Gastrocnemius medialis (tissue), 4 donors: Measurements from ENCODE around the gene BDNF. TPM values are rescaled to one million over a fixed set of nuclear protein-coding genes. Genes with fewer than 3 reads are reported as not detected.

Experiments
- ATAC-seq, 2 donors: fragments of 150-250 bp; one replicate each; pipeline ENCODE4 v1.9.1; 2016
- DNase-seq, 2 donors: peaks; one replicate each; pipeline ENCODE4 v3.0.0-alpha.2; 2019
- H3K27ac ChIP-seq, 4 donors: fragments of 200-600 bp; sonication (generic); 1 replicate in 1 of 4; 2 replicates in 3 of 4; pipeline ENCODE4 v1.5.1; 2016 to 2018; ENCODE audit warnings: mild to moderate bottlenecking in 2 of 4, moderate library complexity in 1 of 4
- H3K27me3 ChIP-seq, 3 donors: fragments of 200-600 bp; sonication (generic) in 2 of 3; 1 replicate in 1 of 3; 2 replicates in 2 of 3; pipeline versions ENCODE4 v1.5.1 to v1.6.0; 2016 to 2019; ENCODE audit warnings: mild to moderate bottlenecking in 1 of 3, moderate library complexity in 1 of 3
- H3K36me3 ChIP-seq, 2 donors: fragments of 200-600 bp; sonication (generic) in 1 of 2; one replicate each; pipeline ENCODE4 v1.5.1; 2017 to 2018
- H3K4me1 ChIP-seq, 2 donors: fragments of 200-600 bp; sonication (generic) in 1 of 2; one replicate each; pipeline ENCODE4 v1.5.1; 2016 to 2017; ENCODE audit warnings: mild to moderate bottlenecking in 2 of 2
- H3K4me3 ChIP-seq, 4 donors: fragments of 200-600 bp; sonication (generic) in 3 of 4; 1 replicate in 1 of 4; 2 replicates in 3 of 4; pipeline ENCODE4 v1.5.1; 2016 to 2019; ENCODE audit warnings: mild to moderate bottlenecking in 2 of 4
- H3K9me3 ChIP-seq, 3 donors: fragments of 200-600 bp; sonication (generic) in 2 of 3; 1 replicate in 1 of 3; 2 replicates in 2 of 3; pipeline ENCODE4 v1.5.1; 2016 to 2019
- POLR2A ChIP-seq, 2 donors: fragments of 450-650 bp; IDR thresholded peaks; one replicate each; pipeline ENCODE4 v1.6.1; 2017; ENCODE audit warnings: antibody characterized with exemption in 2 of 2, mild to moderate bottlenecking in 2 of 2, moderate library complexity in 2 of 2
- in situ Hi-C, 4 donors: fragments of 200-750 bp; cut with MboI; loops; one replicate each; pipeline versions ENCODE4 v1.15.0 to v1.8.0; 2017; ENCODE audit warnings: low sequenced_read_pairs in 4 of 4
- intact Hi-C: fragments of 100-400 bp; cut with DNase I; formaldehyde crosslinking; loops from one replicate; pipeline ENCODE4 v1.15.1; 2023; ENCODE audit warnings: low total_unique reads
- total RNA-seq, 4 donors: library from RNA; depleted of rRNA; stranded (reverse); fragments of >200 nt; gene quantifications; one replicate each; pipeline versions ENCODE4 v1.1.0 to v1.2.3, GENCODE V29; 2016
- TF ChIP-seq, protein P1 (sequence below), 5 experiments: fragments of 450-650 bp in 3 of 5; fragments of 200-600 bp in 2 of 5; sonication (generic) in 2 of 5; IDR thresholded peaks in 4 of 5; conservative IDR thresholded peaks in 1 of 5; 1 replicate in 4 of 5; 2 replicates in 1 of 5; pipeline ENCODE4 v1.5.1; 2016 to 2019; ENCODE audit warnings: antibody characterized with exemption in 5 of 5, mild to moderate bottlenecking in 3 of 5, moderate library complexity in 3 of 5

Gene BDNF
- total RNA-seq, 4 donors from 2014 or later, result 0.09 TPM; not detected in 3

DNA sequence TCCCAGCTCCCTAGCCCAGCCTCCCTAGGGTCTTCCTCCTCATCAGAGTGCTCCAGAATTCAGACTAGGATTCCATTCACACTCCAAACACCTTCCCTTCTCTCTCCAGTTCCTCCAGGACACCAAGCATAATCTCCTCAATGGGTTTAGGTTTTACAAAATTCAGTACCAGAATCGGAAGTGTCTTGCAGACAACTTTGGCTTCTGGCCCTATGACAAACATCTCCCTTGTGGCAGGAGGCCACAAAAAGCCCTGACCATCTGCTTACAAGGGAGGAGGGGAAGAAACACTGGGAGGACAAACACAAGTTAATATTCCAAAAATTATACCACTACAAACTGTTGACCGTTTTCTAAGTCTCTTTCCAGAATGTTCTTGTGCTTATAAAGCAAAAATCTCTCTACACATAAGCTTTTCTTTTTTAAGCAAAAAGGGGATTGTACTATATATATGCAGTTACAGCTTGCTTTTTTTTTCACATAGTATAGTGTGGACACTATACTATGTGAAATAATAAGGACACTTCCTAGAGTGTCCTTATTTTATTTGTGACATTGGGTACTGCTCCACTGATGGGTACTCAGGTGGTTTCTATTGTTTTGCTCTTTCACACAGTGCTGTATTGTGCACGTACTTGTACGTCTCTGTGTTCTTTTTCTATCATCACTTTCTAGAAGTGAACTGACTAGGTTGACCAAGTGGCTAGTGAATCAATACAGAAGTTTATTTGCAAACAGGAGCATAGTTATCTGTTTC lies 78.7 kb downstream of the BDNF start:
- DNase-seq, result no peak
- Histone ChIP-seq H3K4me1 (peaks cover 3 to 7% of the 10 kb centered on the region in 2 donors), H3K27me3 (no peaks in the 10 kb centered on the region), H3K4me3 (no peak overlapping the region), H3K36me3 (no peaks in the 10 kb centered on the region), H3K27ac (no peak overlapping the region), H3K9me3 (no peaks in the 10 kb centered on the region)
- no peak for ATAC-seq
- intact Hi-C loops (no loop called here), in situ Hi-C loops (no loop called here)
- TF ChIP-seq, protein P1, sequence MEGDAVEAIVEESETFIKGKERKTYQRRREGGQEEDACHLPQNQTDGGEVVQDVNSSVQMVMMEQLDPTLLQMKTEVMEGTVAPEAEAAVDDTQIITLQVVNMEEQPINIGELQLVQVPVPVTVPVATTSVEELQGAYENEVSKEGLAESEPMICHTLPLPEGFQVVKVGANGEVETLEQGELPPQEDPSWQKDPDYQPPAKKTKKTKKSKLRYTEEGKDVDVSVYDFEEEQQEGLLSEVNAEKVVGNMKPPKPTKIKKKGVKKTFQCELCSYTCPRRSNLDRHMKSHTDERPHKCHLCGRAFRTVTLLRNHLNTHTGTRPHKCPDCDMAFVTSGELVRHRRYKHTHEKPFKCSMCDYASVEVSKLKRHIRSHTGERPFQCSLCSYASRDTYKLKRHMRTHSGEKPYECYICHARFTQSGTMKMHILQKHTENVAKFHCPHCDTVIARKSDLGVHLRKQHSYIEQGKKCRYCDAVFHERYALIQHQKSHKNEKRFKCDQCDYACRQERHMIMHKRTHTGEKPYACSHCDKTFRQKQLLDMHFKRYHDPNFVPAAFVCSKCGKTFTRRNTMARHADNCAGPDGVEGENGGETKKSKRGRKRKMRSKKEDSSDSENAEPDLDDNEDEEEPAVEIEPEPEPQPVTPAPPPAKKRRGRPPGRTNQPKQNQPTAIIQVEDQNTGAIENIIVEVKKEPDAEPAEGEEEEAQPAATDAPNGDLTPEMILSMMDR (IDR thresholded peaks at IDR 0.05 in 4 of 5, conservative IDR thresholded peaks at IDR 0.05 in 1 of 5), result no peak
- no peak for TF ChIP-seq POLR2A (IDR thresholded peaks at IDR 0.05)

DNA sequence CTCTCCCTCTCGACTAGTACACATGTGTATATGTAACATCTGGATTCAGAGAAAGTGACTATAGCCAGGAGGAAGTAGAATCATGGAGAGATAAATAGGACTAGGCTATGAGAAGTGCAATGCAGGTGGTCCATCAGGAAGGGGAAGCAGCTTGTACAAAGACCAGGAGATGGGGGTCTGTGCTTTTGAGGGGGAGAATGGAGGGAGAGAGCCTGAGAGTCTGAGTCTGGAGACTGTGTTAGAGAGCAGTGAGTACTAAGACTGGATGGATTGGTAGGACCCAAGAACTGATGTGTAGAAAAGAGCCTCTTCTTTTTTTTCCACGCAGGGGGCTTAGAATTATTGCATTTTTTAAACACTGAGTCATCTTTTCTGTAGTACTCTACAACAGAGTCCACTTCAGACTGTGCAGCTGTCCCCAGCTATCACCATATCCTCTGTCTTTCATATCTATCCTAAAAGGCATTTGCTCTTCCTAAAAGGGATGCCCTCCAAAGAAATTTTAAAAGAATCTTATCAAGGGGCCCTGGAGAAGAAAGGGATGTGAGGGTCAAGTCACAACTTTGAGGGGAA lies 80.4 kb downstream of the BDNF start:
- DNase-seq, result no peak
- Histone ChIP-seq H3K27ac (no peak overlapping the region), H3K4me3 (no peak overlapping the region), H3K9me3 (no peaks in the 10 kb centered on the region), H3K36me3 (no peaks in the 10 kb centered on the region), H3K27me3 (no peaks in the 10 kb centered on the region), H3K4me1 (peaks cover 3 to 7% of the 10 kb centered on the region in 2 donors)
- ATAC-seq, result no peak
- in situ Hi-C loops, result no loop called here
- no peak for TF ChIP-seq POLR2A (IDR thresholded peaks at IDR 0.05)
- TF ChIP-seq, protein P1 (IDR thresholded peaks at IDR 0.05 in 4 of 5, conservative IDR thresholded peaks at IDR 0.05 in 1 of 5), result no peak
- intact Hi-C loops, result no loop called here

DNA sequence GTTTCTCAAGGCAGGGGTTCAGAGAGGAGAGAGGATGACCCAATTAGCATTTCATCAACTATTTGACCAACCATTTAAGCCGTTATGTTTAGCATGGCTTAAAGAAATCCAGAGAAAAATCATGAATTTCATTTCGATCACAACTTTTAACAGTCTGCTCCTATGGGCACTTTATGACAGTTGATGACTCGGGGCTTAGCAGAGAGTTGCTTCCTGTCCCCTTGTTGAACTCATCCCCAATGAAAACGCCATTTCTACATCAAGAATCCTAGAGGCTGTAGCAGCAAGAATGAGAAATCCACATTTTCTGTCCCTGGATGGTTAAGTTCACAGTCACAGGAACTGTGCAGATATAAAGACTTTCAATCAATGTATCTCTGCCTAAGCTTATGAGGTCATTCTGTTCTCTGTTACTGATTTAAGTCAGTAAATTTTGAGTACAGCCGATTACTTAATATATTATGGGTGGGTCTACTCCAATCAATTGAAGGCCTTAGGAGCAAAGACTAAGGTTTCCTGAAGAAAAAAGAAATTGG lies 81.1 kb downstream of the BDNF start:
- H3K4me1 ChIP-seq, result peaks cover 3 to 7% of the 10 kb centered on the region in 2 donors
- ATAC-seq (no peak), DNase-seq (no peak)
- no peaks in the 10 kb centered on the region for H3K36me3 ChIP-seq
- in situ Hi-C loops, result no loop called here
- no peak overlapping the region for H3K4me3 ChIP-seq
- intact Hi-C loops, result no loop called here
- H3K9me3 ChIP-seq, result no peaks in the 10 kb centered on the region
- no peak overlapping the region for H3K27ac ChIP-seq
- no peak for TF ChIP-seq POLR2A (IDR thresholded peaks at IDR 0.05)
- TF ChIP-seq, protein P1 (IDR thresholded peaks at IDR 0.05 in 4 of 5, conservative IDR thresholded peaks at IDR 0.05 in 1 of 5), result no peak
- H3K27me3 ChIP-seq, result no peaks in the 10 kb centered on the region

DNA sequence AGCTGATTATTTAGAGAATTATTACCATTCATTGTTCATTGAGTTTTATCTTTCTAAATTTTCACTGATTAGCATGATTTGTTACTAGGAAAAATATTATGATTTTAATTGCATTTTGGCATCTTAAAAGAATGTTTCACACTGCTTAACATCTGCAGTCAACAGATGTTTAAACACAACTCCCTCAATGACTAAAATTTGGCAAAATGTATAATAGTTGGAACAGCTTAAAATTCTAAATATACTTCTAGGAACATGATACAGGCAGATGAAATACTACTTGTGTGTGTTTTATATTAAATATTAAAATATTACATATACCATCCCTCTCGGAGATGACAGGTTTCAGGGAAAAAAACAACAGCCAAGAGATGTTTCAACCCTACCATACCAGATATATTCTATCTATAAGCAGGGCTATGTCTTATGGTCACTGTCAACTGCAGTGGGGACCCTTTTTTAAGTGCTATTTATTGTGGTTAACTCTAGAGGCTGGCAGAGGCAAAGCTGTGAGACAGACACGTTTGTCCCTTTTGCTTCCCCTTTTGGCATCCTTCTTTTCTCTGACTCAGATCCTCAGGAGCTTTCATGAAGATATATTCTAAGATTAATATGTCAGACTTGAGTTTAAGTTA lies 81.9 kb downstream of the BDNF start:
- Histone ChIP-seq H3K36me3 (no peaks in the 10 kb centered on the region), H3K4me1 (peaks cover 3 to 7% of the 10 kb centered on the region in 2 donors), H3K27me3 (no peaks in the 10 kb centered on the region), H3K9me3 (no peaks in the 10 kb centered on the region), H3K27ac (no peak overlapping the region), H3K4me3 (no peak overlapping the region)
- no peak for DNase-seq
- TF ChIP-seq POLR2A (IDR thresholded peaks at IDR 0.05), result no peak
- TF ChIP-seq, protein P1 (IDR thresholded peaks at IDR 0.05 in 4 of 5, conservative IDR thresholded peaks at IDR 0.05 in 1 of 5), result no peak
- no peak for ATAC-seq
- in situ Hi-C loops, result no loop called here
- intact Hi-C loops, result no loop called here
